HepG2 (cell line): ENCODE results near the gene OSGEPL1. TPM values are rescaled to one million over a fixed set of nuclear protein-coding genes. Genes with fewer than 3 reads are reported as not detected.

Experiments used
- ATAC-seq: fragments of 200-7000 bp; cut with Tn5 transposase; 3 replicates; pipeline ENCODE4 v1.9.1; 2020; ENCODE audit warnings: mild to moderate bottlenecking, moderate library complexity
- BruUV-seq: library from RNA; stranded (reverse); fragments of 400-500 nt; replicated peaks from 2 replicates; lab custom pipeline; 2021; lab: Mats Ljungman, UMichigan
- CTCF ChIA-PET: fragments of 300-600 bp; formaldehyde crosslinking; extraction: SDS; loops from one replicate; lab custom pipeline; 2021; ENCODE audit warnings: low total read pairs, inconsistent platforms, low intra/inter-chr PET ratio; lab: Yijun Ruan, JAX
- POLR2A ChIA-PET: fragments of 350-600 bp; sonication (Branson Sonifier 250); formaldehyde crosslinking; loops from one replicate; lab custom pipeline; 2020; ENCODE audit warnings: antibody characterized with exemption, inconsistent platforms; lab: Yijun Ruan, JAX
- DNase-seq: peaks from one replicate; pipeline ENCODE4 v3.0.0-alpha.2; 2015; ENCODE audit warnings: low spot score
- FAIRE-seq: peaks from 3 replicates; lab custom pipeline; 2011; peaks lifted over from hg19 to GRCh38; lab: Jason Lieb, UNC
- H2AFZ ChIP-seq: one replicate; pipeline ENCODE4 v1.6.1; 2011; ENCODE audit warnings: low read length, inconsistent platforms
- H3K27ac ChIP-seq: fragments of 300-600 bp; 3 replicates; pipeline ENCODE4 v1.8.0; 2011; ENCODE audit warnings: mixed run types, mild to moderate bottlenecking, mixed read lengths, low read length, inconsistent platforms; ENCODE audit not compliant: insufficient read depth; ENCODE audit errors: extremely low read length
- H3K27me3 ChIP-seq, 2 experiments: fragments of 200-600 bp in 1 of 2; 2 replicates in 1 of 2; 3 replicates in 1 of 2; pipeline versions ENCODE4 v1.6.0 to v1.8.0; 2011; ENCODE audit warnings: low read length in 2 of 2, mild to moderate bottlenecking in 2 of 2, moderate library complexity in 2 of 2, inconsistent platforms in 1 of 2; ENCODE audit not compliant: insufficient read depth in 2 of 2, control insufficient read depth in 1 of 2
- H3K36me3 ChIP-seq, 2 experiments: fragments of 200-600 bp in 1 of 2; replicated peaks in 1 of 2; 2 replicates in 1 of 2; 3 replicates in 1 of 2; pipeline versions ENCODE4 v1.5.1 to v1.8.0; 2011; ENCODE audit warnings: low read length in 2 of 2, inconsistent platforms in 1 of 2; ENCODE audit not compliant: insufficient read depth in 2 of 2, control insufficient read depth in 1 of 2
- H3K4me1 ChIP-seq: 2 replicates; pipeline ENCODE4 v1.5.1; 2012; ENCODE audit warnings: low read length, inconsistent platforms; ENCODE audit not compliant: insufficient read depth
- H3K4me2 ChIP-seq: 2 replicates; pipeline ENCODE4 v1.6.0; 2011; ENCODE audit warnings: low read depth, low read length, inconsistent platforms
- H3K4me3 ChIP-seq, 3 experiments: fragments of 200-600 bp in 1 of 3; sonication (generic), shearing (Covaris generic) in 1 of 3; replicated peaks in 1 of 3; 2 replicates each; pipeline ENCODE4 v1.5.1; 2011 to 2016; ENCODE audit warnings: low read length in 3 of 3, inconsistent platforms in 2 of 3, low read depth in 2 of 3, mild to moderate bottlenecking in 2 of 3, control low read depth in 1 of 3, mixed read lengths in 1 of 3; ENCODE audit not compliant: insufficient read depth in 1 of 3
- H3K79me2 ChIP-seq: one replicate; pipeline ENCODE4 v1.6.1; 2011; ENCODE audit warnings: low read length, inconsistent platforms; ENCODE audit not compliant: insufficient read depth
- H3K9ac ChIP-seq: 2 replicates; pipeline ENCODE4 v1.6.0; 2011; ENCODE audit warnings: mild to moderate bottlenecking, low read depth, low read length, inconsistent platforms; ENCODE audit not compliant: insufficient read depth
- H3K9me3 ChIP-seq: 2 replicates; pipeline ENCODE4 v1.5.1; 2012; ENCODE audit warnings: mild to moderate bottlenecking, low read length
- H4K20me1 ChIP-seq: 2 replicates; pipeline ENCODE4 v1.6.0; 2011; ENCODE audit warnings: inconsistent platforms, mild to moderate bottlenecking, low read length, moderate library complexity; ENCODE audit not compliant: insufficient read depth
- CCDC6 ChIP-seq: sonication (generic); formaldehyde crosslinking; IDR thresholded peaks from 2 replicates; pipeline ENCODE4 v1.8.1; 2022; ENCODE audit warnings: mild to moderate bottlenecking, missing genetic modification reagents, moderate library complexity
- FOSL1 ChIP-seq: sonication (generic); formaldehyde crosslinking; IDR thresholded peaks from 2 replicates; pipeline ENCODE4 v1.9.0; 2021; ENCODE audit warnings: missing genetic modification reagents, borderline replicate concordance
- HDAC1 ChIP-seq: sonication (generic); formaldehyde crosslinking; IDR thresholded peaks from 2 replicates; pipeline ENCODE4 v1.5.1; 2020; ENCODE audit warnings: mild to moderate bottlenecking, missing genetic modification reagents
- NFKB2 ChIP-seq: sonication (generic); formaldehyde crosslinking; IDR thresholded peaks from 2 replicates; pipeline ENCODE4 v1.4.0; 2020; ENCODE audit warnings: missing genetic modification reagents, borderline replicate concordance
- PHF20 ChIP-seq: sonication (generic); formaldehyde crosslinking; IDR thresholded peaks from 2 replicates; pipeline ENCODE4 v1.5.0; 2020; ENCODE audit warnings: mild to moderate bottlenecking, missing genetic modification reagents
- TBX3 ChIP-seq: fragments of 450-650 bp; IDR thresholded peaks from 2 replicates; pipeline ENCODE4 v1.6.1; 2017; ENCODE audit warnings: antibody characterized with exemption, mild to moderate bottlenecking, inconsistent platforms, borderline replicate concordance
- ZFP36L1 ChIP-seq: sonication (generic); formaldehyde crosslinking; IDR thresholded peaks from 2 replicates; pipeline ENCODE4 v1.8.0; 2022; ENCODE audit warnings: mild to moderate bottlenecking, missing genetic modification reagents, moderate library complexity
- ZNF207 ChIP-seq: fragments of 450-650 bp; IDR thresholded peaks from 2 replicates; pipeline ENCODE4 v1.6.1; 2016; ENCODE audit warnings: antibody characterized with exemption, borderline replicate concordance
- ZNF484 ChIP-seq: sonication (generic); formaldehyde crosslinking; IDR thresholded peaks from 2 replicates; pipeline ENCODE4 v1.5.1; 2020; ENCODE audit warnings: mild to moderate bottlenecking, low read depth, missing genetic modification reagents, borderline replicate concordance
- WGBS: methylation state at CpG from one replicate; pipeline ENCODE4 v1.1.6; 2017; ENCODE audit warnings: low lambda C conversion rate; 5-methylcytosine and 5-hydroxymethylcytosine counted together
- in situ Hi-C: cut with HindIII; loops from 2 replicates; pipeline ENCODE4 v1.10.0; 2017; ENCODE audit warnings: low pct_unique_long_range_greater_than_20kb; ENCODE audit not compliant: extremely low pct_ligation_motif_present
- intact Hi-C: fragments of 100-400 bp; cut with micrococcal nuclease; formaldehyde crosslinking; loops from one replicate; pipeline ENCODE4 v1.10.0; 2022; ENCODE audit not compliant: unreplicated experiment
- polyA plus RNA-seq, 8 experiments: library from polyadenylated mRNA; depleted of rRNA in 3 of 8; stranded (reverse) in 7 of 8; unstranded in 1 of 8; fragments of >200 nt; fragmentation: Illumina TruSeq in 4 of 8; extraction: Trizol in 4 of 8; gene quantifications; 2 replicates each; pipeline versions ENCODE4 v1.2.1 to v1.2.3, GENCODE V29; 2011 to 2016; ENCODE audit warnings: low read depth in 4 of 8, missing spikeins in 1 of 8, mixed read lengths in 1 of 8; ENCODE audit not compliant: insufficient read depth in 1 of 8
- total RNA-seq, 5 experiments: library from RNA; depleted of rRNA; stranded (reverse); fragments of >200 nt; fragmentation: Illumina TruSeq; extraction: Trizol; gene quantifications; 2 replicates each; pipeline ENCODE4 v1.2.3, GENCODE V29; 2016; ENCODE audit warnings: low read depth in 1 of 5
- TF ChIP-seq, protein P1 (sequence below): sonication (generic); formaldehyde crosslinking; IDR thresholded peaks from 2 replicates; pipeline ENCODE4 v1.4.0; 2020; ENCODE audit warnings: missing genetic modification reagents
- TF ChIP-seq, protein P2 (sequence below): IDR thresholded peaks from 2 replicates; pipeline ENCODE4 v1.6.1; 2016; ENCODE audit warnings: control low read depth
- TF ChIP-seq, protein P3 (sequence below): sonication (generic); formaldehyde crosslinking; IDR thresholded peaks from 2 replicates; pipeline ENCODE4 v1.8.1; 2022; ENCODE audit warnings: low read depth, mild to moderate bottlenecking, missing genetic modification reagents

OSGEPL1 gene
- total and polyA plus RNA-seq, 2 of the 13 experiments (the other 11 are each of a cell fraction or from before 2014, with no cell fraction given): 10.2 to 10.8 TPM

DNA sequence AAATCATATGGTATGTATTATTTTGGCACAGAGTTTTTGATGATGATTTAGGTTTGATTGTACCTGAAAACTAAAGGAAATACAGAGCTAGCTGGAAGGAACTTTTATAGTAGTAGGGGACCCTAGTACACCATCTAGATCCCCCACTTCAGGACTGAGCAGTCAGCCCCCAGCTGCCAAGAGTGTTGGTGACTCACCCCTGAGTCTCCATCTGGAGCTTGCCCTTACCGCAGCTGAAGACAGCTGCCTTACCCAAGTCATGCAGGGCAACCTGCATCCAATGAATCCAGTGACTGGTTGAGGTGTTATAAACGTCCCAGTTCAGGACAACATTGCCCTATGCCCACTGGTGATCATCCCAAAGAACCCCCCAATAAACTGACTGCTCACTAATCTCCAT is 36.9 kb upstream of the OSGEPL1 start:
- H3K4me3 ChIP-seq: no peak overlapping the region
- no peaks in the 10 kb centered on the region for H3K9me3 ChIP-seq
- H3K9ac ChIP-seq: no peak overlapping the region
- no peaks in the 10 kb centered on the region for H3K4me1 ChIP-seq
- no peaks in the 10 kb centered on the region for H3K27me3 ChIP-seq
- no peak for FAIRE-seq
- intact Hi-C loops (loop anchor here (2.0 kb wide), 1 partner anchor 271 kb away; no protein-coding TSS in a partner anchor), in situ Hi-C loops (no loop called here)
- no peak for DNase-seq
- POLR2A ChIA-PET: interaction anchor here (2.0 kb wide), 1 partner anchor 15 kb away, joined by 6 read pairs; the partner anchor contains the start of genes ORMDL1 and PMS1
- H4K20me1 ChIP-seq: no peaks in the 10 kb centered on the region
- no peak overlapping the region for H3K27ac ChIP-seq
- peaks cover 12 to 65% of the 10 kb centered on the region in 2 experiments for H3K36me3 ChIP-seq
- H3K79me2 ChIP-seq: peaks cover 4% of the 10 kb centered on the region
- no peak overlapping the region for H2AFZ ChIP-seq
- H3K4me2 ChIP-seq: no peak overlapping the region
- no TSS peak for BruUV-seq
- WGBS: 100% methylated on average over 2 of the region's 2 CpGs
- TF ChIP-seq, protein P1, sequence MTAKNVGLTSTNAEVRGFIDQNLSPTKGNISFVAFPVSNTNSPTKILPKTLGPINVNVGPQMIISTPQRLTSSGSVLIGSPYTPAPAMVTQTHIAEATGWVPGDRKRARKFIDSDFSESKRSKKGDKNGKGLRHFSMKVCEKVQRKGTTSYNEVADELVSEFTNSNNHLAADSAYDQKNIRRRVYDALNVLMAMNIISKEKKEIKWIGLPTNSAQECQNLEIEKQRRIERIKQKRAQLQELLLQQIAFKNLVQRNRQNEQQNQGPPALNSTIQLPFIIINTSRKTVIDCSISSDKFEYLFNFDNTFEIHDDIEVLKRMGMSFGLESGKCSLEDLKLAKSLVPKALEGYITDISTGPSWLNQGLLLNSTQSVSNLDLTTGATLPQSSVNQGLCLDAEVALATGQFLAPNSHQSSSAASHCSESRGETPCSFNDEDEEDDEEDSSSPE (CRISPR knock-in tag): no peak
- TF ChIP-seq ZNF484 (no peak), HDAC1 (CRISPR knock-in tag) (no peak), TBX3 (no peak), NFKB2 (CRISPR knock-in tag) (no peak), PHF20 (CRISPR knock-in tag) (no peak), CCDC6 (no peak), ZNF207 (no peak), ZFP36L1 (CRISPR knock-in tag) (no peak), FOSL1 (CRISPR knock-in tag) (no peak)
- TF ChIP-seq, protein P2, sequence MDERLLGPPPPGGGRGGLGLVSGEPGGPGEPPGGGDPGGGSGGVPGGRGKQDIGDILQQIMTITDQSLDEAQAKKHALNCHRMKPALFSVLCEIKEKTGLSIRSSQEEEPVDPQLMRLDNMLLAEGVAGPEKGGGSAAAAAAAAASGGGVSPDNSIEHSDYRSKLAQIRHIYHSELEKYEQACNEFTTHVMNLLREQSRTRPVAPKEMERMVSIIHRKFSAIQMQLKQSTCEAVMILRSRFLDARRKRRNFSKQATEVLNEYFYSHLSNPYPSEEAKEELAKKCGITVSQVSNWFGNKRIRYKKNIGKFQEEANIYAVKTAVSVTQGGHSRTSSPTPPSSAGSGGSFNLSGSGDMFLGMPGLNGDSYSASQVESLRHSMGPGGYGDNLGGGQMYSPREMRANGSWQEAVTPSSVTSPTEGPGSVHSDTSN (CRISPR knock-in tag): no peak
- TF ChIP-seq, protein P3, sequence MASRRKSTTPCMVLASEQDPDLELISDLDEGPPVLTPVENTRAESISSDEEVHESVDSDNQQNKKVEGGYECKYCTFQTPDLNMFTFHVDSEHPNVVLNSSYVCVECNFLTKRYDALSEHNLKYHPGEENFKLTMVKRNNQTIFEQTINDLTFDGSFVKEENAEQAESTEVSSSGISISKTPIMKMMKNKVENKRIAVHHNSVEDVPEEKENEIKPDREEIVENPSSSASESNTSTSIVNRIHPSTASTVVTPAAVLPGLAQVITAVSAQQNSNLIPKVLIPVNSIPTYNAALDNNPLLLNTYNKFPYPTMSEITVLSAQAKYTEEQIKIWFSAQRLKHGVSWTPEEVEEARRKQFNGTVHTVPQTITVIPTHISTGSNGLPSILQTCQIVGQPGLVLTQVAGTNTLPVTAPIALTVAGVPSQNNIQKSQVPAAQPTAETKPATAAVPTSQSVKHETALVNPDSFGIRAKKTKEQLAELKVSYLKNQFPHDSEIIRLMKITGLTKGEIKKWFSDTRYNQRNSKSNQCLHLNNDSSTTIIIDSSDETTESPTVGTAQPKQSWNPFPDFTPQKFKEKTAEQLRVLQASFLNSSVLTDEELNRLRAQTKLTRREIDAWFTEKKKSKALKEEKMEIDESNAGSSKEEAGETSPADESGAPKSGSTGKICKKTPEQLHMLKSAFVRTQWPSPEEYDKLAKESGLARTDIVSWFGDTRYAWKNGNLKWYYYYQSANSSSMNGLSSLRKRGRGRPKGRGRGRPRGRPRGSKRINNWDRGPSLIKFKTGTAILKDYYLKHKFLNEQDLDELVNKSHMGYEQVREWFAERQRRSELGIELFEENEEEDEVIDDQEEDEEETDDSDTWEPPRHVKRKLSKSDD (CRISPR knock-in tag): no peak
- CTCF ChIA-PET: no interaction called here
- ATAC-seq: no peak
